ENCODE results near the gene GKN2. TPM values are rescaled to one million over a fixed set of nuclear protein-coding genes. Genes with fewer than 3 reads are reported as not detected.

GKN2 gene
- total and polyA plus RNA-seq, 2 donors (not counting 1 experiment from before 2014, with no cell fraction given), result not detected

DNA sequence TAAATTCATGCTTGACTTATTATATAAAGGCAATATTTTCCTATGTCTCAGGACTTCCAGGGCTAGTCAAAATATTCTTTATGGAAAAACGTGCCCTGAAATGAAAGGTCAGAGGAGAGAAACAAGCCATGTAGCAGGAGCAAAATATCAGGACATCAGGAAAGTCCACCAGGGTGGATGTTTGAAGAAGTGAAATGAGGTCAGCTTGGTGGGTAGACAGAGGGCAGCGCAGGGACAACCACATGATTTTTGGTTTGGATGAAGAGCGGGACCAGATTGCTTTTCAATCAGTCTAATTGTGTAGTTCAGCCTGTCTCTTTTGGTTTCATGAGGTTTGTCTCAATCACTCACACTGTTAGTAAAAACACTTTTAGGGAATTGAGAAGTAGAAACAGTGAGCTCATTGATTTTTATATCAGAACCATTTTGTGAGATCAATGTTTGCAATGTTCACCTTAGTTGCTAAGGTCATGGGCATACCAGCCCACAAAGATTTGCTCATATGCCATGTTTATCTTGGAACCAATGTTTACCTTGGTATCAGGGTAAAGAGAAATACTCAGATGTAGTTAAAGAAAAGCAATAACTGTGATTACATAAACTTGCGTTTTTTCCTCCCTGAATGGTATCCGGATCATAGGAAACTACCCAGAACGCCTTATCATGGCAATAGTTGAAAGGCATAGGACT, 32.1 kb downstream of the GKN2 start:
- Histone ChIP-seq H3K27ac (ENCODE audit: low read length in 2 of 2) (no peak overlapping the region), H3K9me3 (ENCODE audit: control extremely low read depth in 1 of 3, control insufficient read depth in 2 of 3, insufficient read depth in 1 of 3, low read length in 2 of 3) (no peaks in the 10 kb centered on the region), H3K9ac (ENCODE audit: low read length) (no peak overlapping the region), H3K4me1 (ENCODE audit: control insufficient read depth in 2 of 2, insufficient read depth in 2 of 2, low read length in 2 of 2) (no peaks in the 10 kb centered on the region), H3K4me3 (ENCODE audit: control extremely low read depth in 1 of 5, extremely low read depth in 1 of 5, insufficient read depth in 1 of 5, low read depth in 2 of 5, low read length in 4 of 5) (no peak overlapping the region), H3K27me3 (replicated peaks in 1 of 4; ENCODE audit: control extremely low read depth in 1 of 4, control insufficient read depth in 3 of 4, insufficient read depth in 4 of 4, low read length in 3 of 4) (no peaks in the 10 kb centered on the region), H2AFZ (ENCODE audit: insufficient read depth, low read depth, low read length, poor library complexity, severe bottlenecking) (no peak overlapping the region), H3K79me2 (ENCODE audit: control insufficient read depth, insufficient read depth, low read length) (no peaks in the 10 kb centered on the region), H3K4me2 (replicated peaks; ENCODE audit: low read depth, low read length, poor library complexity, severe bottlenecking) (no peak overlapping the region), H3K36me3 (replicated peaks in 1 of 2; ENCODE audit: control extremely low read depth in 1 of 2, control insufficient read depth in 1 of 2, extremely low read depth in 1 of 2, insufficient read depth in 2 of 2, low read length in 1 of 2) (no peaks in the 10 kb centered on the region), H4K20me1 (ENCODE audit: control insufficient read depth, insufficient read depth, low read length, poor library complexity, severe bottlenecking) (no peaks in the 10 kb centered on the region)
- no peak for DNase-seq
- ChIA-PET POLR2A (no interaction called here), CTCF (interaction anchor here (0.7 to 9.4 kb wide), 6 partner anchors 169 to 455 kb away, joined by 3 to 173 read pairs (median 72); partner anchors contain the start of genes APLF and FBXO48)
- Mint-ChIP-seq H3K4me1 (no peaks in the 10 kb centered on the region), H3K27ac (no peak overlapping the region), H3K27me3 (peaks cover 4% of the 10 kb centered on the region), H3K9me3 (ENCODE audit: insufficient read depth) (no peaks in the 10 kb centered on the region), H3K4me3 (no peak overlapping the region)
- TF ChIP-seq EZH2 (IDR thresholded peaks at IDR 0.05; ENCODE audit: borderline replicate concordance, insufficient read depth, low read depth, low read length, poor library complexity, severe bottlenecking), result no peak
- TF ChIP-seq, protein P1, sequence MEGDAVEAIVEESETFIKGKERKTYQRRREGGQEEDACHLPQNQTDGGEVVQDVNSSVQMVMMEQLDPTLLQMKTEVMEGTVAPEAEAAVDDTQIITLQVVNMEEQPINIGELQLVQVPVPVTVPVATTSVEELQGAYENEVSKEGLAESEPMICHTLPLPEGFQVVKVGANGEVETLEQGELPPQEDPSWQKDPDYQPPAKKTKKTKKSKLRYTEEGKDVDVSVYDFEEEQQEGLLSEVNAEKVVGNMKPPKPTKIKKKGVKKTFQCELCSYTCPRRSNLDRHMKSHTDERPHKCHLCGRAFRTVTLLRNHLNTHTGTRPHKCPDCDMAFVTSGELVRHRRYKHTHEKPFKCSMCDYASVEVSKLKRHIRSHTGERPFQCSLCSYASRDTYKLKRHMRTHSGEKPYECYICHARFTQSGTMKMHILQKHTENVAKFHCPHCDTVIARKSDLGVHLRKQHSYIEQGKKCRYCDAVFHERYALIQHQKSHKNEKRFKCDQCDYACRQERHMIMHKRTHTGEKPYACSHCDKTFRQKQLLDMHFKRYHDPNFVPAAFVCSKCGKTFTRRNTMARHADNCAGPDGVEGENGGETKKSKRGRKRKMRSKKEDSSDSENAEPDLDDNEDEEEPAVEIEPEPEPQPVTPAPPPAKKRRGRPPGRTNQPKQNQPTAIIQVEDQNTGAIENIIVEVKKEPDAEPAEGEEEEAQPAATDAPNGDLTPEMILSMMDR (IDR thresholded peaks at IDR 0.05), result no peak
- intact Hi-C loops (cut with micrococcal nuclease), result no loop called here
- no peak for ATAC-seq (ENCODE audit: low read depth)
- WGBS (ENCODE audit: insufficient coverage), result 94% methylated on average over 2 of the region's 6 CpGs

DNA sequence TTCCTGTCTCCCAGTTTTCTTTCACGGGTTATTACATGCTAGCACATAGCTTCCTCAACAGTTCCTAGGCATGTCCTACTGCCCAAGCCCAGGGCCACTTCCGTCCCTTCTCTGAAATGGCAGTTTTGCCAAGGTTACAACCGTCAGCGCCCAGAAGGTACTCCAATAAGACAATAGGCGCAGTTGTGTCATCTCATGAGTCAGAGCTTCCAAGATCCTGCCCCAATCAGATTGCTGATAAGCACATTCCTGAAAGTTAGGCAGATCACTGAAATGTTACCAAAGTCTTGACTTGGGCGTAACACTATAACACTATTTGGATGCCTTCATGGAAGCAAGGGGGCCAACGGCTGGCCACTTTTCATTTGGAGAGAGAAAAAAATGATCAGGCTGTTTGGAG, 34.2 kb downstream of the GKN2 start:
- Mint-ChIP-seq H3K27ac (no peak overlapping the region), H3K4me3 (no peak overlapping the region), H3K4me1 (no peaks in the 10 kb centered on the region), H3K9me3 (ENCODE audit: insufficient read depth) (no peaks in the 10 kb centered on the region), H3K27me3 (no peaks in the 10 kb centered on the region)
- ChIA-PET POLR2A (no interaction called here), CTCF (interaction anchor here (0.7 to 3.0 kb wide), 4 partner anchors 26 to 431 kb away, joined by 3 to 10 read pairs (median 4); no protein-coding TSS in a partner anchor)
- Histone ChIP-seq H3K4me1 (ENCODE audit: control insufficient read depth in 2 of 2, insufficient read depth in 2 of 2, low read length in 2 of 2) (no peaks in the 10 kb centered on the region), H3K9me3 (ENCODE audit: control extremely low read depth in 1 of 3, control insufficient read depth in 2 of 3, insufficient read depth in 1 of 3, low read length in 2 of 3) (no peaks in the 10 kb centered on the region), H3K27ac (ENCODE audit: low read length in 2 of 2) (no peak overlapping the region), H2AFZ (ENCODE audit: insufficient read depth, low read depth, low read length, poor library complexity, severe bottlenecking) (no peak overlapping the region), H3K79me2 (ENCODE audit: control insufficient read depth, insufficient read depth, low read length) (no peaks in the 10 kb centered on the region), H3K4me2 (replicated peaks; ENCODE audit: low read depth, low read length, poor library complexity, severe bottlenecking) (no peak overlapping the region), H4K20me1 (ENCODE audit: control insufficient read depth, insufficient read depth, low read length, poor library complexity, severe bottlenecking) (no peaks in the 10 kb centered on the region), H3K36me3 (replicated peaks in 1 of 2; ENCODE audit: control extremely low read depth in 1 of 2, control insufficient read depth in 1 of 2, extremely low read depth in 1 of 2, insufficient read depth in 2 of 2, low read length in 1 of 2) (no peaks in the 10 kb centered on the region), H3K27me3 (replicated peaks in 1 of 4; ENCODE audit: control extremely low read depth in 1 of 4, control insufficient read depth in 3 of 4, insufficient read depth in 4 of 4, low read length in 3 of 4) (no peaks in the 10 kb centered on the region), H3K9ac (ENCODE audit: low read length) (no peak overlapping the region), H3K4me3 (ENCODE audit: control extremely low read depth in 1 of 5, extremely low read depth in 1 of 5, insufficient read depth in 1 of 5, low read depth in 2 of 5, low read length in 4 of 5) (no peak overlapping the region)
- TF ChIP-seq EZH2 (IDR thresholded peaks at IDR 0.05; ENCODE audit: borderline replicate concordance, insufficient read depth, low read depth, low read length, poor library complexity, severe bottlenecking), result no peak
- TF ChIP-seq, protein P1 (IDR thresholded peaks at IDR 0.05), result no peak
- DNase-seq (no peak), ATAC-seq (ENCODE audit: low read depth) (no peak)
- 100% methylated on average over 5 of the region's 7 CpGs for WGBS (ENCODE audit: insufficient coverage)
- intact Hi-C loops (cut with micrococcal nuclease), result no loop called here

Measured in B cell (primary cell).